NCI-H2171 (cell line): ENCODE data around the gene EIF5A2.

Source experiments
- DNase-seq: peaks from one replicate; lab custom pipeline; 2025; lab: John Stamatoyannopoulos, UW

EIF5A2 gene

DNA sequence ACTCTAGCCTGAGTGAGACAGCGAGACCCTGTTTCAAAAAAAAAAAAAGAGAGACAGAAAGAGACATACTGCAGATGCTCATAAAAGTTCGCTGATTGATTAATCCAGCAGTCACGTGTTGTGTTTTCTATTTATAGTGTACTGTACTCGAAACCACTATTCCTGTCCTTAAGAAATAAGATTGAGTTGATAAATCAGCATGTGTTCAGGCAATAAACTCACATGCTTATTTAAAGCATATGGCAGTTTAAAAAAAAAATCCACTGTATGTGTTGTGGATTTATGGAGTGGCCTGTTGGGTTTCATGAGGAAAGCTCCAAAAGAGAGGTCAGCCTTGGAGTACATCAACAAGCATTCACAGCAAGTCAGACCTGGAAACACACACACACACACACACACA is 56.1 kb downstream of the EIF5A2 start:
- peak; percentile 2 for DNase-seq

DNA sequence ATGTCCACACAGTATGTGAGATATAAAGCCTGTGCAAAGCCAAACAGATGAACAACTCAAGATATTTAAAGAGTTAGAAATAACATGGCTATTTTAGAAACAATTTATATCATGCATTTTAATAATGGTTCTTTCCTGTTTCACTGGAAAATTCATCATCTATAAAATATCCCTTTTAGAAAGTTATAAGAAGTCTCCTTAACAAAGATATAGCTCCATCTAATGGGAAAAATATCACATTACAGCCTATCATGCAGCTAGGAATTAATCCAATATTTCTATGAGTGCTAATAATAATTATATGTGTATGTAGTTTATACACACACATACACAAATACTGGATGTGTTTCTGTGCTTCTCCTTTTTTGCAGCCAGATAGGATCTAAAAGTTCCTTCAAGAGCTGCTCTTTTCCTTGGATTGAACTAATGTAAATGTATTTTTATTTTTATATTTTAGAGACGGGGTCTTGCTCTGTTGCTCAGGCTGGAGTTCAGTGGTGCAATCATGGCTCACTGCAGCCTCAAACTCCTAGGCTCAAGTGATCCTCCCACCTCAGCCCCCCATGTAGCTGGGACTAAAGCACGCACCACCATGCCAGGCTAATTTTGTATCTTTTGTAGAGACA is 60.0 kb downstream of the EIF5A2 start:
- no peak for DNase-seq

DNA sequence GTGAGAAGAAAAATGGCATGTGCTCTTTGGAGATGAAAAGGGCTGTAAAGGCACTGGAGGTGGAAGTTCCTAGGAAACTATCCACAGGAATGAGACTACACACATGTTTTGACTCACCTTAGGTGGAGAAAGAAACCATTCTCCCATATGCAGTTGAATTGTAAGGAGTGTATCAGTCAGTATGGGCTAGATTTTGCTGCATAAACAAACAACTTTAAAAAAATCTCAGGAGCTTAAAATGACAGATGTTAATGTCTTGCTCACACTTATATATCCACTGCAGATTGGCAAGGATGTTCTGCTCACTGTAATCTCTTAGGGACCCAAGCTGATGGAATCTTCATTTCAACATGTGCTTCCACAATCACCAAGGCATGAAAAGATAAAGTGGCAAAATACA is 64.1 kb downstream of the EIF5A2 start:
- no peak for DNase-seq

DNA sequence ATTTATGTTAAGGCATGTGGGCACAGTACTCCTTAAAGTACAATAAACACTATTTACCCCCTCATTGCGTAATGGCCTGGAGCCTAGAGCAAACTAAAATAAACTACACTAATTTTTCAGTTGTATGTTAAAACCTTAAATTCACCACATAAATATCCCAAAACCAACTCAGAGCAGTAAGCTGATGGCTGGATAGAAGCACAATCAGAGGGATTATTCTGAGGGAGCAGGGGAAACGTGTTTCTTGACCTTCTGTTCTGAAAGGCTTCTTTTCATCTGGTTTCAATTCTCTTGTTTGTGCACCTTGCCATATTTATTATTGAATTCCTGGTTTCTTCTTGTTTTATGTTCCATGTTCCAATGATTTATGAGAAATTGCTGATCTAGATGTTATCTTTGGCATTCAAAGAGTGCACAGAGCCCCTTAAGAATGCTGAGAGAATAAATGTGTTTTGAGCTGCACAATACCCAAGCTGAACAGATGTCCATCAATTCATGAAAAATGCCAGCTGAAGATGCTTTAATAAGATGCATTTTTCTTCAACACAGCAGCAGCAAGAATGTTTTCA is 68.1 kb downstream of the EIF5A2 start:
- DNase-seq, result no peak

DNA sequence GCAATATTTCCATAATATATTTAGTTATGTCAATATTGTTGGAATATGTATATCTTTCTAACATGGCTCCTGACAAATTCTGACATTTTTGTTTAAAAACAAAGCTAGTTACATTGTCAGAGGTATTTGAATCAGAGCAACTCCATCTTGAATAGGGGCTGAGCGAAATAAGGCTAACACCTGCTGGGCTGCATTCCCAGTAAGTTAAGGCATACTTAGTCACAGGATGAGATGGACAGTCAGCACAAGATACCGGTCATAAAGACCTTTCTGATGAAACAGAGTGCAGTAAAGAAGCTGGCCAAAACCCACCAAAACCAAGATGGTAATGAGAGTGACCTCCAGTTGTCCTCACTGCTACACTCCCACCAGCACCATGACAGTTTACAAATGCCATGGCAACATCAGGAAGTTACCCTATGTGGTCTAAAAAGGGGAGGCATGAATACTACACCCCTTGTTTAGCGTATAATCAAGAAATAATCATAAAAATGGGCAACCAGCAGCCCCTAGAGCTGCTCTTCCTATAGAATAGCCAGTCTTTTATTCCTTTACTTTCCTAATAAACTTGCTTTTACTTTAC is 68.8 kb downstream of the EIF5A2 start:
- DNase-seq, result no peak
